Stimulated activated CD8-positive, alpha-beta memory T cell treated with anti-CD3 and anti-CD28 coated beads, Interleukin-7, amount 100 ng/mL, for 1 hour (primary cell): ENCODE data around the gene MAMDC2.

Source experiments
- DNase-seq, 2 donors: peaks; one replicate each; pipeline ENCODE4 v3.0.0-alpha.2; 2020; ENCODE audit warnings: low read depth in 2 of 2

MAMDC2 gene

GRCh38 chr9:70108181-70108580, 64.5 kb downstream of the MAMDC2 start:
- DNase-seq = no peak

GRCh38 chr9:70110194-70111041, 66.8 kb downstream of the MAMDC2 start:
- no peak for DNase-seq

- peak; percentile 4 to 12 for DNase-seq
Measured at GRCh38 chr9:70111042-70111602, 67.5 kb downstream of the MAMDC2 start.

DNA sequence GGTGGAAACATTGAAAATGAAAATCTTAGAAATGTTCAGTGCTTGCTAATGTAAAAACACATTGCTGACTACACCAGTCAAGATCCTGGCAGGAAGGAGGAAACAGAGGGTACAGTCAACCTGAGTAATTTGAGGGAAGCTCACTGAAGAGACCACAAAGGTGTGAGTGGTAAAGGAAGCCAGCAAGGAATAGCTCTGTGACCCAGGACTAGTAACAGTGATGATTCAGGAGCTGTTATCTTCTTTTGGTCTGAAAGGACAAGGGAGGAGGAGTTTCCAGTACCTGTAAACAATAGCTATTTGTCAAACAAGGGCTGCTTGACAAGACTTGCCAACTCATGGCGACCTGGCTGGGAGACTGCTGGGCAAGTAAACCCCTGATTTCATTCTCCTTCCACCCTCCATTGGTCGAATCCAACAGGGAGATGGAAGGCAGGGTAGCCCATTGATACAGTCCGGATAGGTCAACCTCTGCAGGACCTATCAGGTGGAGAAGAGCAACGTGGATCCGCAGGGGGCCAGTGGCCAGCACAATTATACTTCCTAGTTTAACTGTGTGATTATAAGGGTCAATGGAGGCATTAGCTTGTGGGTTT, 68.1 kb downstream of the MAMDC2 start:
- no peak for DNase-seq

- DNase-seq = no peak
Measured at GRCh38 chr9:70112981-70113380, 69.3 kb downstream of the MAMDC2 start.

DNA sequence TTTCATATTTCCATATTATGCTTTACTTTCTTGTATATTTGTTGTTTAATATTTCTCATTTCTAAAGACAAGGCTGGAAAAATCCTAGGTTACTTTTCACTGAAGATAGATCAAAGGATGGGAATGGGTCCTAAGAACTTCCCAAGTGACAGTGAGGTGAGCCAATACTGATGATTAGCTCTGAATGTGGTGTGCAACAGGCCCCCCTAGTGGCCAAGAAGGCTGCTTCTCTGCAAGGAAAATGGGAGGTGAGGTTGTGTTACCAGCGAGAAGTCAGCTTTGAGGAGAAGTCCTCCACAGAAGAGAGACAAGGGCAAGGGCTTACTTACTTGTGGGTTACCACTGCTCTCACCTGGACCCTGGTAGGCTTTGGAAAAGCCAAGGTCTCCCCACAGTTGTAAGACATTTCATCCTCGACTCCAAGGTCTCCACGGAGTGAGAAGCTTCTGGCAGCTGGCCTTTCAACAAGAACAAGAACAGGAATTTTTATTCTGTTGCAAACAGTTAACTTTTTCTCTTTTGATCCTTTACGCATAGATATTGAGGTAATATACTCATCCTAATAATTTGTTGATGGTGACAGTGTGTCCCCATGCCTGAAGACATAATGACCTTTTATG, 69.9 kb downstream of the MAMDC2 start:
- no peak for DNase-seq

GRCh38 chr9:70114898-70115297, 71.2 kb downstream of the MAMDC2 start:
- DNase-seq = no peak

DNA sequence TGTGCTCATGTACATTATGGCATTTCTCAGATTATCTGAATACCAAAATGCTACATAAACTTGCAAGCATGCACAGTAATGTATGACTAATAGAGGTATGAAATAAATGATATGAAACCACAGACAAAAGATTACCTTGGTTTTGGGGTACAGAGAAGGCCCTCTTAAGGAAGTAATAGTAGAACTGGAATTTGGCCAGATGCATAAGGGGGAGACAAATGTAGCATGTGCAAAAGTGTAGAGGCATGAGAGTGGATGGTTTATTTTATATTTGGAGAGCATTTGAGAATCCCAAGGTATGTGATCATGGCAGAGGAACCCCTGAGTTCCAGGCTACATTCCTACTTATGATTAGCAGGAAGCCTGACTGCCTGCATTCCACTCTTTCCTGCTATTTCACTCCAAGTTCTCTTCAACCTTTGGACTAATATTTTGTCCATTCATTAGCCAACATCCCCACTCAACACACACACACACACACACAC, 74.2 kb downstream of the MAMDC2 start:
- DNase-seq = no peak

DNA sequence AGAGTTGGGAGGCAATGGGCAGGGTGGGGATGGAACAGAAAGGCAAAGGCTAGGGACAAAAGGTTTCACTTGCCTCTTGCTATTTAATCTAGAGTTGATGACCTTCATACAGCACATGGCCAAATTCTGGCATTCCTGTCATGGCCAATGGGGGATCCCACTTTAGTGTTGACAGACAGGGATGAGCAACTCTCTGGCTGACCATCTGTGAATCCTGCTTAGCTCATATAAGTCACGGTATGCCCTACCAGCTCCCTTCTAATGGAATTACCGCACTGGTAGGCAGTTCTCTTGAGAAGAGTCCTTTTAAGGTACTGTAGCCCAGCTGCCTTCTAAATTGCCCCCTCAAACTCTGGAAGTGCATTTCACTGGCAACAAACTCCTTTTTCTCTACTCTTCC, 76.1 kb downstream of the MAMDC2 start:
- no peak for DNase-seq

GRCh38 chr9:70120834-70121510, 77.3 kb downstream of the MAMDC2 start:
- DNase-seq = no peak

DNA sequence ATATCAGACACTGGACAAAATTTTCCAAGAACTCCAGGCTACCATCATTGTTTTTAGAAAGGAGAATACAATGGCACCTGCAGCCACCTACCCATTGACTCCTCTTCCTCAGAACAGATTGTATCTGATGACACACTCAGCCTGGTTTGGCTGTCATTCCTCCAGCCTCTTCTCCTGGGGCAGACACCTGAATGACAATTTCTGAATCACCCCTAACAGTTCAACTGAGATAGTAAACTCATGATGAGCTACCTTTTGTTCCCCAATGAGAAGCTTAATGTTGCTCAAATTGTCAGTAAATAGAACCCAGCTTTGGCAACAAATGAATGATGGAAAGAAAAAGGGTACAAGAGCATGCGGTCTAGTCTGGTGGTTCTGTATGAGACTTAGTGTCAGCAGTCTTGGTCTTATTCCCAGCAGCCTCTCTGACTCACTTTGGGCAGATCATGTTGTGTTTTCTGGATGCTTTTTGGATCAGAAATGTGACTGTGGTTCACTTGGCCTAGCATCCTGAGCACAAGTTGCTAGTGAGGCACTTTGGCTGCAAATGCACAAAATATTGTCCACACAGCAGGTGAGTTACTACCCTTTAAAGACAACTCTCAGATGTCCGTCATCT, 78.3 kb downstream of the MAMDC2 start:
- DNase-seq = no peak

- no peak for DNase-seq
Measured at GRCh38 chr9:70123695-70124094, 80.0 kb downstream of the MAMDC2 start.

DNA sequence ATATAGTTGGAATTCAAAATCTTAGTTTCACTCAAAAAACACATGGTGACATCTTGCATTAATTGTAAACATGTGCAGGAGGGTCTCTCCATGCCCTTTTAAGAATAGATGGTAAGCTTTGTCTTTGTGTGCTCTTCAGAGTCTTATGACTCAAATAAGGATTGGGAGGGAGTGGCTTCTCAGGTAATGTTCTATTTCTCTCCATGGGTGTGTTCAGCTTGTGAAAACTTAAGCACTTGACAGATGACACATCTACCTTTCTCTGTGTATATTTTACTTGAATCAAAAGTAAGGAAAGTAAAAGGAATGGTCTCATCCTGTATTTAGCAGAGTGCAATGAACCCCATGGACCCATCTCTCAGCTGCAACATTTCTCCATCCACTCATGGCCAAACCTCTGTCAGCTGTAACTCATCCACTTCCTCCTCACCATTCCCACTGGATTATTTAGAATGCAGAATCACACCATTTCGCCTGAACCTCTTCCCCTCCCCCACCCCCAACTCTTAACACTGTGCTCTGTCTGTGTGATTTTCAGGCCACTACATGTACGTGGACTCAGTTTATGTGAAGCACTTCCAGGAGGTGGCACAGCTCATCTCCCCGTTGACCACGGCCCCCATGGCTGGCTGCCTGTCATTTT, 82.1 kb downstream of the MAMDC2 start:
- DNase-seq = no peak

DNA sequence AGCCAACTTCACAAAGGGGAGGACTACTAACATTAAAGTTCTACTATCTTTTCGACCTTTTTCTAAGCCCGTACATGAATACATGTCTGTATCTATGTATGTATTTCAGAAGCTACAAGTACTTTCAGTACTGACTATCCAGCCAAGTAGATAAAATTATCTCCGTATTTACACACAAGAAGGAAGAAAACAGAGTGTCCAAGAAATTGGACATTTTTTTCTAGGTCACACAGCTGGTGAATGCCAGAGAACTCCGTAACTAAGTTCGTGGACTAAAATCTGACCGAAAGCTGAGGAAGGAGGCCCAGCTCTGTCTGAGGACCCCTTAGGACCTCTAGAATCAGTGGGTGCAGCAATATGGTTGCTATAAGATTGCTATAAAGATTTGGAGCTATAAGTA, 83.4 kb downstream of the MAMDC2 start:
- no peak for DNase-seq

DNA sequence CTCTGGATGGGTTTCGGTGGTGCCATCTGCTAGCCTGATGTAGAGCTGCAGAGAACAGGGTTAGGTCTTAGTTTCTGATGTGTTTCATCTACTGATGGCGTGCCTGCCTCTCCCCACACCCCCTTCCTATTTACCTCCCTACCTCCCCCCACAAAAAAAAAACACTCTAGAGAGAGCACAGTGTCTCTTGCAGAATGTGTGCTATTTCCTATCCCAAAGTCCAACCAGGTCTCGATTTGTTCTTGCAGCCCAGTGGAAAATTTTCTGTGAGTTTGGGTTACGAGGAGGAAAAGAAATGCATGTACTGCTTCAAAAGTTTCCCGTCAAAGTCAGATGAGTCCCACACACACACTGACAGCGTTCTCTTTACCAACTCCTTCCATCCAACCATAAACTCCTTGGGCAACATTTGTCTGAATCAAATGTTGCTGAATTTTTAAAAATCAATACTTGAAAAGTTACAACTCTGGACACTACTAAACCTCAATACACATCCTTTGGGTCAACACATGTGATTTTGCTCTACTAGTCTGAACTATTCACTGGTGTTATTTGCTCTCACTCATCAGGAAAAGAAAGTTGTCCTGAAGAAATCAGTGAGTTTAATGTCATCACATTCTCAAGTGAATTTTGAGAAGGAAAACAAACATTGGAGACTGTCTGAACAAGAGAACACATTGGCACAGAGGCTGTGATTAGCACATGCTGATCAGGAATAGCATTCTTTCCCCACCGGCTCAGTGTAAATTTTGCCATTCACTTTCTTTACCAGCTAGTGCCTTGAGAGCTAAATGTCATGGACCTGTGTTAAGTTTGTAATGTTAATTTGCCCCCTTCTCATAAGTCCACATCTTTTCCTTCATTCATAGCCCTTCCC, 84.1 kb downstream of the MAMDC2 start:
- no peak for DNase-seq

DNA sequence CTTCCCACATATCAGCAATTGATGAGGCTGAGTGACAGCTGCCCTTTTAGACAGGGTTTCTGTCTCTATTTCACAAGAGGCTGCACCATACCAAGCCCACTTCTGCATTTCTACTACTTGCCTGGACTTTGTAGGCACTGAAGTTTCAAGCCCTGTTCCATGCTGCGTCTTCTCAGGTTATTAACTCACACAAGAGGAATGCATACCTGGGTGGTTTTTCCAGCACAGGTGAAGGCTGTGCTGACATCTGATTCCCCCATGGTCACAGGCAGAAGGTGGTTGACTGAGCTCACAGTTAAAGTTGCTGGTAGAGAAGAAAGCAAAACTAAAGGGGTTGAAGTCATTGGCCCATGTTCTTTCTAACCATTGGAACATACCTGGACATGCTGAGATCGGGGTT, 86.6 kb downstream of the MAMDC2 start:
- DNase-seq = no peak

- DNase-seq = no peak
Measured at GRCh38 chr9:70131296-70131695, 87.6 kb downstream of the MAMDC2 start.

GRCh38 chr9:70133253-70134208, 89.9 kb downstream of the MAMDC2 start:
- DNase-seq = no peak

DNA sequence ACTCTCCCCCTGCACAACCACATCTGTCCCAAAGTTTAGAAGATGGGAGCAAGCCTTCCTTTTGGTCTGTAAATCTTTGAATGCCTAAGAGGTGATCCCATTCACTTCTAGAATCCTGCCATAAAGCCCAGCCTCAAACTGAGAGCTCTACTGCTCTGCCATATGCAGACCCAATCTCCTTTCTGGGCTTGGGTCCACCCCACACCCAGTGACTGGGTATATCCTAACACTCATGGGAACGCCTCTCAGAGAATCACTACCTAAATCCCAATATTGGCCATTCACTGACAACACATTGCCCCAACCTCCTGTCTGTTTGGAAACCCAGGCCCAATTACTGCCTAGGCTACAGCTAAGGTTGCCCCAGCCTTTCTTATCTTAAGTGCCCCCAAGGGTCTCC, 90.7 kb downstream of the MAMDC2 start:
- DNase-seq = no peak
